ENCODE measurements around the gene GMCL1.
"Not testable (repeated sequence)": the region's sequence is repeated elsewhere in the genome, so short reads cannot be mapped to it uniquely, and the experiment has no call there.

GMCL1 gene

GRCh38 chr2:69863298-69863697 is 33.8 kb downstream of the GMCL1 start:
- DNase-seq = no peak

- DNase-seq = no peak
These were observed 59.0 kb downstream of the GMCL1 start for GRCh38 chr2:69888451-69888850.

GRCh38 chr2:69889302-69889701 is 59.8 kb downstream of the GMCL1 start:
- no peak for DNase-seq

- DNase-seq = no peak
These were observed 61.4 kb downstream of the GMCL1 start for GRCh38 chr2:69890881-69891280.

GRCh38 chr2:69892838-69893424 is 63.5 kb downstream of the GMCL1 start:
- DNase-seq = not testable (repeated sequence)

- peak; percentile 83 to 84 for DNase-seq
These were observed 64.5 kb downstream of the GMCL1 start, which contains the start of gene SNRNP27 for GRCh38 chr2:69893684-69894551. SNRNP27 (plus strand) TSS chr2:69893956; CDS start chr2:69893985, 29 bp downstream.

GRCh38 chr2:69894737-69895136 is 65.3 kb downstream of the GMCL1 start:
- not testable (repeated sequence) for DNase-seq

- no peak for DNase-seq
These were observed 72.9 kb downstream of the GMCL1 start for GRCh38 chr2:69902213-69902922.

GRCh38 chr2:69907216-69907615 is 77.8 kb downstream of the GMCL1 start:
- DNase-seq = no peak

GRCh38 chr2:69911985-69912563 is 82.6 kb downstream of the GMCL1 start:
- DNase-seq = no peak

- DNase-seq = peak in 1 of 2 donors; percentile 53
These were observed 84.9 kb downstream of the GMCL1 start for GRCh38 chr2:69914164-69914949.

GRCh38 chr2:69914950-69915945 is 85.8 kb downstream of the GMCL1 start, which contains the start of gene MXD1:
MXD1 (plus strand) TSS chr2:69915109; CDS start chr2:69915331, 222 bp downstream.
- DNase-seq = peak; percentile 99 to 100

- no peak for DNase-seq
These were observed 86.6 kb downstream of the GMCL1 start for GRCh38 chr2:69916106-69916505.

- DNase-seq = no peak
These were observed 88.4 kb downstream of the GMCL1 start for GRCh38 chr2:69917852-69918251.

- no peak for DNase-seq
These were observed 88.9 kb downstream of the GMCL1 start for GRCh38 chr2:69918401-69918800.

GRCh38 chr2:69923116-69923515 is 93.7 kb downstream of the GMCL1 start:
- no peak for DNase-seq

GRCh38 chr2:69926849-69927515 is 97.5 kb downstream of the GMCL1 start:
- no peak for DNase-seq
